HG03108 (cell line): ENCODE data around the gene LGSN.
"Not testable (repeated sequence)": the region's sequence is repeated elsewhere in the genome, so short reads cannot be mapped to it uniquely, and the experiment has no call there.

Source experiments
- ATAC-seq: cut with Tn5 transposase; IDR thresholded peaks from one replicate; pipeline ENCODE4 v1.9.1; 2021; ENCODE audit warnings: moderate library complexity; ENCODE audit not compliant: unreplicated experiment

Gene LGSN

DNA sequence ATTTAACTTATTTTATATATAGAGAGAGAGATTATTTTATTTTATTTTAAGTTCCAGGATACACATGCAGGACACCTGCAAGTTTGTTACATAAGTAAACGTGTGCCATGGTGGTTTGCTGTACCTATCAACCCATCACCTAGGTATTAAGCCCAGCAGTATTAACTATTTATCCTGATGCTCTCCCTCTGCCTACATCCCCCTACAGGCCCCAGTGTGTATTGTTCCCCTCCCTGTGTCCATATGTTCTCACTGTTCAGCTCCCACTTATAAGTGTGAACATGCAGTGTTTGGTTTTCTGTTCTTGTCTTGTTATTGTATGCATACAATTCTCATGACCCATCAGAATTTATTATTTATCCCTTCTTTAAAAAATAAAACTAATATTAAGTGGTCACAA lies 73.9 kb downstream of the LGSN start:
- ATAC-seq: no peak

DNA sequence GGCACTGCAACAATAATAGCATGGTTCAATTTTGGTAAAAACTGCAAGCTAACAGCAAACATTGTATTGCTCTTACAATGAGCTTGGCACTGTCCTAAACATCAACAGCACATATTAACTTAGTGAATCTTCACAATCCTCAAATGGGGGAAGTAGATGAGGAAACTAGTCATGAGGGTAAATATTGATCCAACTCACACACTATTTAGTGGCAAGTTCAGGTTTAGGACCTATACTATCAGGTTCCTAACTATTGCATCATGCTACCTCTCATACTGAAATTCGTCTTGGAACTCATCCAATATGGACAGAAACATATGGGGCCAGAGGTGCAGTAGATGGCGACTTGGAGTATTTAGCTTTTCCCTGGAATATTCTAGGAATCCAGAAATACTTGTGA lies 74.4 kb downstream of the LGSN start:
- ATAC-seq: no peak

DNA sequence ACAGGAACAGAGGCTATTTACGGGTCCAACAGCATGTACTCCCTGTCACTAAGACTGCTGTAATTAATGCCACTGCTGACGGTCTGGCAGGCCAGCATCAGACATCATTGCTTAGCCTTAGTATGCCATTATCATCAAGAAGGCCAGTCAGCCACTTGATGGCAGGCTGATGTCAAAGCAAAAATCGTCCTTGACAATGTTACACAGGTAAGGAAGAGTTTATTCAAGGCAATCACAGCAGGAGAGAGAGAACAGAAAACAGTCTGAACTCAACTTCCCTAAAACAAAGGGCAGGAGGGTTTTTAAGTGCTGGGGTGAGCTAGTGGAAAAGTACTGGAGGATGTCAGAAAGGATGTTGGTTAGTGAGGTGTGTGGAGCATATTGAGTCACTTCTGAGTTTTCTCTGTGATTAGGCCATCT lies 83.4 kb downstream of the LGSN start:
- no peak for ATAC-seq

DNA sequence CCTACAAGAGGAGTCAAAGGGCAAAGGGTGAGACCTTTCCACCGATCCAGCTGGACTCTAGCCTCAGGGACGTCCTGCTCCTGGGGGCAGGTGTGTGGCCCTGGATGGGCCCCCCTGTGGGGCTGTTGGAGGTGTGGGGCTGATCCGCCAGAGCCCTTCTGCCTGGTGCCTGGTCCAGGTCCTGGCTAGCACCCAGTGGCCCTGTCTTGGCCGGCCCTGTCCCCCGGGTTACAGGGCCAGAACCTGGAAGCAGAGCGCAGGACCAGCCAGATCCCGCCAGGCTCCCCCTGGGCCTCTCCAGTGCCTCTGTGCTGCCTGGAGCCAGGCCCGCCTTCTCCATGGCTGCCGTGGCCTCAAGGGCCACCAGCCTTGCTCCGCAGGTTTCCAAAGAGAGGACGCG lies 89.3 kb downstream of the LGSN start:
- ATAC-seq: not testable (repeated sequence)

DNA sequence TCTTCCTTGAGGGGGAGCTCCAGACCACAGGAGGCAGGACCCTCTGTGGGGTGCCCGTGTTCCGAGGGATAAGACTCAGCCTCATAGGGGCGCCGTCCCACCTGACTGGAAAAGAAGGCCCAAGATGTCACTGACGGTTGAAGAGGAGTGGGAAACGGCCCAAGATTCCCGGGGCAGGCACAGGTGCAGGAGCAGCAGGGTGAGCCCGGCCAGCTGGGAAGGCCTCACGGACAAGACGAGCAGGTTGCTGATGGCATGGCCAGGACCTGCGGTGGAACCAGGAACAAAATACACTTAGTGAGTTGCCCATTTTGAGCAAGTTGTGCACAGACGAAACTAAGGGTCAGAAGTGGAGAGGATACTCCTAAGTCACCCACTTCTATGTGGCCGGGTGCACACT lies 89.8 kb downstream of the LGSN start:
- not testable (repeated sequence) for ATAC-seq

DNA sequence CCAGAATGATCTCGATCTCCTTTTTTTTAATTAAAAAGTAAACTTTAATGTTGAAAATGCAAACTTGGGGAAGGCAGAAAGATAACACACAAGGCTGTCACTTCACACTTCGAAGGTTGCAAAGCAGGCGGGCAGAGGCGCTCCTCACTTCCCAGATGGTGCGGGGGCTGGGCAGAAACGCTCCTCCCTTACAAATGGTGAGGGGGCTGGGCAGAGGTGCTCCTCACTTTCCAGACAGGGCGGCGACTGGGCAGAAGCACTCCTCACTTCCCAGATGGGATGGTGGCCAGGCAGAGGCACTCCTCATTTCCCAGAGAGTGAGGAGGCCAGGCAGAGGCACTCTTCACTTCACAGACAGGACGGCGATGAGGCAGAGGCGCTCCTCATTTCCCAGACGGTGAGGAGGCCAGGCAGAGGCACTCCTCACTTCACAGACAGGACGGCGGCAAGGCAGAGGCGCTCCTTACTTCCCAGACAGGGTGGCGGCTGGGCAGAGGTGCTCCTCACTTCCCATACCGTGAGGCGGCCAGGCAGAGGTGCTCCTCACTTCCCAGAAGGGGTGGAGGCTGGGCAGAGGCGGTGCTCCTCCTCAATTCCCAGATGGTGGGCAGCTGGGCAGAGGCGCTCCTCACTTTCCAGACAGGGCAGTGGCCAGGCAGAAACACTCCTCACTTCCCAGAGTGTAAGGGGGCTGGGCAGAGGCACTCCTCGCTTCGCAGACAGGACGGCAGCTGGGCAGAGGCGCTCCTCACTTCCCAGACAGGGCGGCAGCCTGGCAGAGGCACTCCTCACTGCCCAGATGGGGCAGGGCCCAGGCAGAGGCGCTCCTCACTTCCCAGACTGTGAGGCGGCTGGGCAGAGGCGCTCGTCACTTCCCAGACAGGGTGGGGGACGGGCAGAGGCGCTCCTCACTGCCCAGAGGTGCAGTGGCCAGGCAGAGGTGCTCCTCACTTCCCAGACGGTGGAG lies 91.6 kb downstream of the LGSN start:
- ATAC-seq: not testable (repeated sequence)

DNA sequence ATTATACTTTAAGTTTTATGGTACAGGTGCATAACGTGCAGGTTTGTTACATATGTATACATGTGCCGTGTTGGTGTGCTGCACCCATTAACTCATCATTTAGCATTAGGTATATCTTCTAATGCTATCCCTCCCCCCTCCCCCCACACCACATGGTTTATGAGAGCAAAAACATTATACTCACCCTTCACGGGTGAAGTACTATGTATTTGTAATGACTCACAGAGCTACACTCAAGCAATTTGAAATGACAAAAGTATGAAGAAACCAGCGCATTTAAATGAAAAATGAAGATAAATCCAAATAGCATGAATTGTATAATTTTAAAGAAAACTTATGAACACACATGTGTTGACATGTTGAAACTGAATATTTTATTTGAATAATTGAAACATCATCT lies 93.8 kb downstream of the LGSN start:
- ATAC-seq: not testable (repeated sequence)
